Stimulated activated CD8-positive, alpha-beta memory T cell treated with anti-CD3 and anti-CD28 coated beads, Interleukin-7, amount 100 ng/mL, for 24 hours (primary cell): ENCODE results near the gene TAF7.
"Not testable (repeated sequence)": the region's sequence is repeated elsewhere in the genome, so short reads cannot be mapped to it uniquely, and the experiment has no call there.

ENCODE experiments used
- DNase-seq: peaks from one replicate; pipeline ENCODE4 v3.0.0-alpha.2; 2020; ENCODE audit warnings: low read depth

The TAF7 gene

DNA sequence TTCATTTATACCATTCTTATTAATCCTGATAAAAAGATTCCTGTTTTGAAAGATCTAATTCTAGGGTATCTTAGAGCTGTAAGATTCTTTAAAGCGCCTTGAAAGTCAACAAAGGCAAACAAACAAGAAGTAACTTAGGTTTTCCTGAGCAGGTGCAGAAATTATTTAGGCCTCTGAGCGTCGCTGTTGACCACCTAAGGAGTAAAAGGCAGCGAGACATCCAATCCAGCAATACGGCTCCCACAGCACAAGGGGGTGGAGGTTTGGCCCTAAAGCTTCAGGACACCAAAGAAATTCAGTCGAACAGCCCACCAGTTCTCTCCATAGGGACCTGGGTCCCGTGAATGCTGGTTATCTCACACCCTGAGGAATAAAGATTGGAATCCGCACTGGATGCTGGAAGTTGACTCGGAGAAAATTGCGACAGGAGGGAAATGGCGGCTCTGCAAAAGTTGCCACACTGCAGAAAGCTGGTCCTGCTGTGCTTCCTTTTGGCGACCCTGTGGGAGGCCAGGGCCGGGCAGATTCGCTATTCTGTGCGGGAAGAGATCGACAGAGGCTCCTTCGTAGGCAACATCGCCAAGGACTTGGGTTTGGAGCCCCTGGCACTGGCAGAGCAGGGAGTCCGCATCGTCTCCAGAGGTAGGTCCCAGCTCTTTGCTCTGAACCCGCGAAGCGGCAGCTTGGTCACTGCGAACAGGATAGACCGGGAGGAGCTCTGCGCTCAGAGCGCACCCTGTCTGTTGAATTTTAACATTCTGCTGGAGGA lies 18.1 kb upstream of the TAF7 start, which contains the start of gene PCDHGA2:
Gene PCDHGA2, plus strand, starts transcription at position 223 of the 769 bp plus-strand sequence.
- no peak for DNase-seq

DNA sequence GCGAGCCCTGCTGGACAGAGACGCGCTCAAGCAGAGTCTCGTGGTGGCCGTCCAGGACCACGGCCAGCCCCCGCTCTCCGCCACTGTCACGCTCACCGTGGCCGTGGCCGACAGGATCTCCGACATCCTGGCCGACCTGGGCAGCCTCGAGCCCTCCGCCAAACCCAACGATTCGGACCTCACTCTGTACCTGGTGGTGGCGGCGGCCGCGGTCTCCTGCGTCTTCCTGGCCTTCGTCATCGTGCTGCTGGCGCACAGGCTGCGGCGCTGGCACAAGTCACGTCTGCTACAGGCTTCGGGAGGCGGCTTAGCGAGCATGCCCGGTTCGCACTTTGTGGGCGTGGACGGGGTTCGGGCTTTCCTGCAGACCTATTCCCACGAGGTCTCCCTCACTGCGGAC lies 12.0 kb upstream of the TAF7 start:
- DNase-seq = not testable (repeated sequence)

DNA sequence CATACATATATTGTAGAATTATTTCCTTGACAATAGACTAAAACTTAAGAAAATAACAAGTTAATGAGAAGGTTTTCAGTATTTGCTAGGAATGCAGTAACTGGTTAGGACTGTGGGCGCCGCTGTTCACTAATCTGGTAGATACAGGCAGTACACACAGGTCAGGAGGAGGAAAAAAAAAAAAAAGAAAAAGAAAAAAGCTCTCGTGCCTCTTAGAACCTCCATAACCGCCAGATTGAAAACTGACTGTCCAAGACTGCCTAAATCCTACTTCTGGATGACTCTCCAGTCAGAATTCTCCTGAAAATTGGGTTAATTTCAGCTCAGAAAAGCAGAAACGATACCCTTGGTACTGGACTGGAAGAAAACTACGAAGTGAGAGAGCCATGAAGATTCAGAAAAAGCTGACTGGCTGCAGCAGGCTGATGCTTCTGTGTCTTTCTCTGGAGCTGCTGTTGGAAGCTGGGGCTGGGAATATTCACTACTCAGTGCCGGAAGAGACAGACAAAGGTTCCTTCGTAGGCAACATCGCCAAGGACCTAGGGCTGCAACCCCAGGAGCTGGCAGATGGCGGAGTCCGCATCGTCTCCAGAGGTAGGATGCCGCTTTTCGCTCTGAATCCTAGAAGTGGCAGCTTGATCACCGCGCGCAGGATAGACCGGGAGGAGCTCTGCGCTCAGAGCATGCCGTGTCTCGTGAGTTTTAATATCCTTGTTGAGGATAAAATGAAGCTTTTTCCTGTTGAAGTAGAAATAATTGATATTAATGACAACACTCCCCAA lies 9.9 kb upstream of the TAF7 start, which contains the start of gene PCDHGA1:
Gene PCDHGA1, plus strand, starts transcription at position 216 of the 782 bp plus-strand sequence.
- DNase-seq = no peak

DNA sequence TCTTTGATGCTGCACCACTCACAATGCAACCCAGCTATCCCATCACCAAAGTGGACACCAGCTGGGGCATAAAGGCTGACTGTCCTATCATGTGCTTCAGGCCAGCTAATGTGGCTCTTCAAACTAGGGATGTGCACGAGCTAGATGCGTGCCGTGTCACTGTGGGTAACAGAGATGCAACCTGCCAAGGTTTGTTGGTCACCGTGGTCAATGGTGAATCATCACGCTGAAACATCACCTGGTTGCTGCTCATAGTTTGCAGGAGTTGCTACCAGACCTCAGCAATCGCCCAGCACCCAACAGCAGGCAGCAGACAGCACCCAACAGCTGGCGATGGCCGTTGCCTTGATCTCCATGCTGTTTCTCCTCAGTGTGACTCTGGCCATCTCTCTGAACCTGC lies 7.6 kb upstream of the TAF7 start:
- DNase-seq = no peak

DNA sequence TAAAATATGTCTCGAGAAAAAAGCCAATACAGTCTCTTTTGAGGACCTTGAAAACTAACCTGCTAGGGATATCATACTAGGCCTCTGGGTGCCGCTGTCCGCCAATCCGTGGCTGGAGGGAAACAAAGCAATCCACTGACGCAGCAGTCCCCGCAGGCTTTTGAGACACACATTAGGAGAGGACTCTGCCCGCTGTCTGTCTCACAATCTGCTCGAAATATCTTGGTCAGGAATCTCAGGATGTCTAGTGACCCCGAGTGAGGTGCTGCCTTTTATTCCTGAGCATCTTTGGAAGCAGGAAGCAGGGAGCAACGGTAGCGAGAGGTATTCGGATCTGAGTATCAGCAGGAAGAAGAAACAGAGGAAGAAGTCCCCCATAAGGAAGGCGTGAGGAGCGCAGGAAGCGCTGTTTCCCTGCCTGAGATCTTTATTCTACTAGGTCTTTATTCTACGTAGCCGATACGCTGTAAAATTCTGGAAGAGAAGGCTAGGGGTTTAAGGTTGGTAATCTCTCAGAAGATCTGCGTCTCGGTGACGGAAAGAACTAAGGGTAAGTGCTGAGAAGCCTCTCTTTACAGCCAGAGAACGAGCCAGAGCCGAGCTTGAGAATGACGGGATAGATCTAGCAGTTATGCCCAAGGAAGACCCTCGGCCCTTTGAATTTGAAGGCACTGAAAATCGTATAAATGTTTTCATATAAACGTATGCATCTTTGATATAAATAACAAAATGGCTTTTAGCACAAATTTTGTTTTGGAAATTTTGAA lies 5.7 kb upstream of the TAF7 start:
- DNase-seq = peak; percentile 52

DNA sequence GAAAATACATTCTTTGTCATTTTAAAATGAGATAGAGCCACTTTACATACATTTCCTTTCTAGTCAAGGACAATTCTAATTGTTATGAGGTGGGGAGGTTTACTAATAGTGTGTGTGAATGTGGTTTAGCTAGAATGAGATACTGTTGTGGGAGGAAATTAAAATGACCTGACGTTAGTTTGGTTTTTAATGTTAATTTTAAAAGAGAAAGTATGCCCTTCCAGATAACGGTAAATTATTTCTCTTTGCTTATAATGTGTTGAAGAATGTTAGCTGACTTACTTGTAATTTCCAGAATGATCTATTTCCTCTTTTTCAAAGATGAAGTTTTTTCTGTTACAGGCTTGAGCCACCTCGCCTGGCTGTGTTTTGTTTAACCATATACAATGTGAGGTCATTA lies 1.7 kb upstream of the TAF7 start:
- DNase-seq = no peak

DNA sequence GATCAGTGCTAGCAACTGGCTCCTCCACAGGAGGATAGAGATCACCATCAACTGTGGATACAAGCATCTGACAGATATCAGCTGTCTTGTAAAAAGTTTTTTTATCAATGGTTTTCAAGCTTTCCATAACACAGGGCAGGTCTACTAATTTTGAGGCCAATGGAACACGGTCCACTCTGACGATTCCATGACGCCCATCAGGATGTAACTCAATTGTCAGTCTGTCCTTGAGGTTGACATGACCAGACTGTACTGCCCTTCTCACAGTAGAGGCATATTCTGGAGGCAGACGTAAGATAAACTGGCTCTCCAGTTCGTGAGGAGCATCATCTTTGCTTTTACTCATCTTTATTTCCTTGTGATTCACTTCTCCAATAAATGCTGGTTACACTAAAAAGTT lies 885 bp downstream of the TAF7 start:
- no peak for DNase-seq

DNA sequence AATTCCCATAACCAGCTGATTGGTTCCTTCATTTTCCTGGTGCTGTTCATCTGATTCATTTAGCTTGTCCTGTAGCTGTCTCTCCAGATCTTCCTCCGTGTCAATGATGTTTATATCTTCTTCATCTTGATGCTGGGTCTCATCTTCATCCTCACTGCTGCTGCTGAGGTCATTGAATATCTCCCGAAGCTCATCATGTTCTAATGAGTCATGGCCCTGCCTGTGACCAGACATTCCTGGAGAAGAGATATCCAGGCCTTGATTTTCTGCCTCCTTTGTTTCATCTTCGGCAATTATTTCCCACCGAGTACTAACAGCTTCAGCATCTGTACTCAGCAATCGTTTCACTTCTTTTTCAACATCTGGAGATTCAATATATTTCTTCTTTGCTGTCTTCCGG lies 1.4 kb downstream of the TAF7 start:
- no peak for DNase-seq

DNA sequence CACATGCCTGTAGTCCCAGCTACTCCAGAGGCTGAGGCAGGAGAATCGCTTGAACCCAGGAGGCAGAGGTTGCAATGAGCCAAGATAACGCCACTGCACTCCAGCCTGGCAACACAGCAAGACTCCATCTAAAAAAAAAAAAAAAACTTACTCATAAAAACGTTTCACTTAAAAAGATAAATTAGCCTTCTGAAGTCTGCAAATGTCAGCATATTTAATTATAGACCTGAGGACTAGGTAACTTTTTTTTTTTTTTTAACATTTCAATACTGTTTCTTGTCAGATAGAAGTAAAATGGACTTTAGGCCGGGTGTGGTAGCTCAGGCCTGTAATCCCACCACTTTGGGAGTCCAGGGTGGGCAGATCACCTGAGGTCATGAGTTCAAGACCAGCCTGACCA lies 3.6 kb downstream of the TAF7 start:
- not testable (repeated sequence) for DNase-seq

DNA sequence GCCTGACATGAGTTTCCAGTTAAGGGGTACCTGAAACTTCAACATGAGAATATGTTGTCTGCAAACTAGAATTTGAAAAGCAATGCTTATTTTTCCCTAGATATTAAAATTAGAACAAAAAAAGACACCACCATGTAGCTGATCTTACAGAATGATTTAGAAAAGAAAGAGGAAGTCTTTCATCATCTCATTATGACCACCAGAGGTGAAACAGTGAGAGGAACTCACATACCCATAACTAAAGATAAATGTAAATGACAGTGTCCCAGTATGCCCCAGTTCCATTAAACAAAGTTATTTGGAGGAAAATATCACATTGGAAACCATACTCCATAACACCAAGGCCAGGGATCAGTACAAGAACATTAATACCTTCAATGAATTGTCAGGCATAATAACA lies 6.9 kb downstream of the TAF7 start:
- DNase-seq = no peak

DNA sequence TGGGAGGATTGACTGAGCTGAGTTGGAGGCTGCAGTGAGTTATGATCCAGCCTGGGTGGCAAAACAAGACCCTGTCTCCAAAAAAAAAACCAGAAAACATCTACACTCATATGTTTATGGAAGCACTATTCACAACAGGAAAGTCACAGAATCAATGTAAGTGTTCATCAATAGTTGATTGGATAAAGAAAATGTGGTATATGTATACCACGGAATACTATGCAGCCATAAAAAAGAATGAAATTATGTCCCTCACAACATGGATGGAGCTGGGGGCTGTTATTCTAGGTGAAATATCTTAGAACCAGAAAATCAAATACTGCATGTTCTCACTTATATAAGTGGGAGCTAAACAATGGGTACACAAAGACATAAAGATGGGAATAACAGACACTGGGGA lies 14.0 kb downstream of the TAF7 start:
- DNase-seq = no peak

DNA sequence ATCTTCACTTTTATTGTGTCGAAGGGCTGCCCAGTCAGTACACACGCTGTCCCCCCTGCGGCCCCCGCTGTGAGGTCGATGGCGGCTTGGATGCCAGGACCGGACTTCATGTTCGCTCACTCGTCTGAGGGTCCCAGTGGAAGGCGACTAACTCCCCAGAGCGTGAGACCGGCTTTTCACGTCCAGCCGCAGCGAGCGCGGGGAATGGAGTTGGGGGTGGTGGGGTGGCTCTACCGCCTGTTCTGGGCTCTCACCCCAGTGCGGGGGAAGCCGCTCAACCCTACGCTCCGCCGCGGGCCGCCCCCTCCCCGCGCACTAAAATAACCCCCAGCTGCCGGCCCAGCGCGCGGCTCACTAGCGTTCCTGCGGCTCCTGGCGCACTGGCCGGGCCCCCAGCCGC lies 16.8 kb downstream of the TAF7 start, which contains the start of gene SLC25A2:
Gene SLC25A2, minus strand, starts transcription at position 294 of the 400 bp plus-strand sequence. Its CDS starts 184 bp downstream, at position 110.
- DNase-seq = no peak

DNA sequence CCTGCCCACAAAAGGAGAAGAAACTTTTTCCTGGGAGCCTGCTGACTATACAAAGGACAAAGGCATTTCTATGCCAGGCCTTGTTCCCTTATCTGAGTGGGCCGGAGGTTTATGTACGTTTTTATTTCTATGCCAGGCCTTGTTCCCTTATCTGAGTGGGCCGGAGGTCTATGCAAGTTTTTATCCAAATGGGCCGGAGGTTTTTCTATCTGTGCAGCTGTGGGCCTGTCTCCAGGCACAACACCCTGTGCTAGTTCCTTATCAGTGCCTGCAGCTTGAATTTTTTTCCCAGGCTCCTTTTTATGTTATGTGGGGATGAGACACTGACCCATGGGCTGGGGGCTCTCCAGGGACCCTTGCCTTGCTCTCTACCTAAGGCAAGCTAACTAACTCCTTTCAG lies 22.2 kb downstream of the TAF7 start:
- no peak for DNase-seq

DNA sequence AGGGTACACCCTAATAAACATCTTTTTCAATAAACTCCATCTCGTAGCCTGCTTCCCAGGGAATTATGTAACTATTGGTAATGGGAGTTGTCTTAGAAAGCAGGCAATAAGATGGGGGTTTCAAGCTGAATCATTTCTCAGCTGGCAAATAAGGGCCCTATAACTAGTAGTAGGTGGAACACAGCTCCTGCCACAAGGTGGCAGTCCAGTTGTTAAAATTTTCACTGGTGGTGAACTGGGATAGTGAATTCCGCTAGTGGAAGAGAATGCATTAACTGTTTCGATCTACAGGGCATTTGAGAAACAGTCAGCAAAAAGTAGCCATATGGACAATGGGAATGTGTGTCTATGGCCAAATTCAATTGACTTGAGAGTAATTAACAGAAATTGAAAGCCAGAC lies 47.7 kb downstream of the TAF7 start:
- no peak for DNase-seq

DNA sequence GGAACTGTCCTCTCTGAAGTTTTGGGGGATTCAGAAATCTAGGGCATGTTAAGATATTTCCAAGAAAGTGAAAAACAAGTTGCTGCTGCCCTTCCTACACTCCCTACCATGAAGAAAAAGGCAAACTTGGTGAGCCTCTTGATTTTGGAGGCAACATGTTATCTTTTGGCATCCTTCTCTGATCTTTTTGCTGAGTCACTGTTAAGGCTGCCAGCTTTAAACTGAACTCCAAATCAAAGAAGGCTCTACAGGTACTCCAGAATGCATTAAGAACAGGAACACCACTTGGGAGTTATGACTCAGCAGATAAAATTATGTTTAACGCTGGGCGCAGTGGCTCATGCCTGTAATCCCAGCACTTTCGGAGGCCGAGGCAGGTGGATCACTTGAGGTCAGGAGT lies 51.4 kb downstream of the TAF7 start:
- DNase-seq = no peak
